ENCODE measurements around the gene PSMC1.

Gene PSMC1

DNA sequence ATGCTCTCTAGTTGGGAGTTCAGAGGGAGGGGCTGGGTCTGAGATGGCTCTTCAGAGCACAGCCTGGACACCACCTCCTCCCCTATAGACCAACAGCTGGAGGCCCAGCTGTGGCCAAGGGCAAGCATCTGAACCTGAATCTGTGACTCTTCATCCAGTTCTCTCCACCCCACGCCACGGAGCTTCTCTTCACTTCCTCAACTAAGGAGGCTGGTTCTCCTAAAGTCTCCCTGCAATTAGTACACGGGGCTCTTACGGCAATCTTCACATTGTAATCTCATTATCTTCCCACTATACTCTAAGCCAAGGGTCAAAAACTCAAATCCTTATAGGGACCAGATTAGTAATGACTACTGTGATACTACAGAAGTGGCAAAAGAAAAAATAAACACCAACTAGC, 65.5 kb downstream of the PSMC1 start:
- in situ Hi-C loops (cut with MboI; ENCODE audit: low sequenced_read_pairs, unreplicated experiment): no loop called here
- DNase-seq (ENCODE audit: low spot score): no peak
- TF ChIP-seq, protein P1, sequence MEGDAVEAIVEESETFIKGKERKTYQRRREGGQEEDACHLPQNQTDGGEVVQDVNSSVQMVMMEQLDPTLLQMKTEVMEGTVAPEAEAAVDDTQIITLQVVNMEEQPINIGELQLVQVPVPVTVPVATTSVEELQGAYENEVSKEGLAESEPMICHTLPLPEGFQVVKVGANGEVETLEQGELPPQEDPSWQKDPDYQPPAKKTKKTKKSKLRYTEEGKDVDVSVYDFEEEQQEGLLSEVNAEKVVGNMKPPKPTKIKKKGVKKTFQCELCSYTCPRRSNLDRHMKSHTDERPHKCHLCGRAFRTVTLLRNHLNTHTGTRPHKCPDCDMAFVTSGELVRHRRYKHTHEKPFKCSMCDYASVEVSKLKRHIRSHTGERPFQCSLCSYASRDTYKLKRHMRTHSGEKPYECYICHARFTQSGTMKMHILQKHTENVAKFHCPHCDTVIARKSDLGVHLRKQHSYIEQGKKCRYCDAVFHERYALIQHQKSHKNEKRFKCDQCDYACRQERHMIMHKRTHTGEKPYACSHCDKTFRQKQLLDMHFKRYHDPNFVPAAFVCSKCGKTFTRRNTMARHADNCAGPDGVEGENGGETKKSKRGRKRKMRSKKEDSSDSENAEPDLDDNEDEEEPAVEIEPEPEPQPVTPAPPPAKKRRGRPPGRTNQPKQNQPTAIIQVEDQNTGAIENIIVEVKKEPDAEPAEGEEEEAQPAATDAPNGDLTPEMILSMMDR (IDR thresholded peaks at IDR 0.05; ENCODE audit: borderline replicate concordance, control extremely low read depth, extremely low read depth, insufficient read depth, missing control alignments): no peak
